ENCODE data around the gene SGCA. TPM values are rescaled to one million over a fixed set of nuclear protein-coding genes. Genes with fewer than 3 reads are reported as not detected.
A peak's percentile ranks its signal among the peaks of the same experiment; 100 is the strongest.

SGCA gene
- 23.5 TPM for total RNA-seq

DNA sequence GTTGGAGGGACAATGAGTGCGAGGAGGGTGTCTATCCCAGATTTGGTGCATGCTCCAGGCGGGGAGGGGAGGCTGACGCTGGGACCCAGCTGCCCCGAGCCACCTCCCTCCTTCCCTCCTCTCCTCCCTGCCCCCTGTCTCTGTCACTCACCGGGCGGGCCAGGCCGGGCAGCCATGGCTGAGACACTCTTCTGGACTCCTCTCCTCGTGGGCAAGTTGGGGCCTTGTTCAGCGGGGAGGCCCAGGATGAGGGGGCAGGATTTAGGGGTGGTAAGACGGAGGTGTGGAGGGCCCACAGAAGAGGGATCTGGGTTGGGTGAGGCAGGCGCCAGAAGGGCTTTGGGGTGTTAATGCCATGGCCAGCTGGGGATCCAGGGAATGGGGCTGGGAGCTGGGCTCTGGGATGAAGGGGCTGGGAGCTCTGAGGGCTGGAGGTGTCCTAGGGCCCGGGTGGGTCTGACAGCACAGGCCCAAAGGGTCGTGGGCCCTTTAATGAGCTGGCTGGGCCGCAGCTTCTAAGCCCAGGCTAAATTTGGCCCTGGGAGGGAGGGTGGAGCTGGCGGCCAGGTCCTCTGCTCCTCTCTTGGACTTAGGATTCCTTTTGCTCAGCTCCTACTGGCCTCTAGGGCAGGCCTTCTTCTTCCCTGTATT is at the start of gene SGCA:
TSS of gene SGCA (plus strand) at position 139 of the 651 bp plus-strand sequence. CDS start at position 175, 36 bp downstream.
- no peak for DNase-seq (ENCODE audit: low spot score)

DNA sequence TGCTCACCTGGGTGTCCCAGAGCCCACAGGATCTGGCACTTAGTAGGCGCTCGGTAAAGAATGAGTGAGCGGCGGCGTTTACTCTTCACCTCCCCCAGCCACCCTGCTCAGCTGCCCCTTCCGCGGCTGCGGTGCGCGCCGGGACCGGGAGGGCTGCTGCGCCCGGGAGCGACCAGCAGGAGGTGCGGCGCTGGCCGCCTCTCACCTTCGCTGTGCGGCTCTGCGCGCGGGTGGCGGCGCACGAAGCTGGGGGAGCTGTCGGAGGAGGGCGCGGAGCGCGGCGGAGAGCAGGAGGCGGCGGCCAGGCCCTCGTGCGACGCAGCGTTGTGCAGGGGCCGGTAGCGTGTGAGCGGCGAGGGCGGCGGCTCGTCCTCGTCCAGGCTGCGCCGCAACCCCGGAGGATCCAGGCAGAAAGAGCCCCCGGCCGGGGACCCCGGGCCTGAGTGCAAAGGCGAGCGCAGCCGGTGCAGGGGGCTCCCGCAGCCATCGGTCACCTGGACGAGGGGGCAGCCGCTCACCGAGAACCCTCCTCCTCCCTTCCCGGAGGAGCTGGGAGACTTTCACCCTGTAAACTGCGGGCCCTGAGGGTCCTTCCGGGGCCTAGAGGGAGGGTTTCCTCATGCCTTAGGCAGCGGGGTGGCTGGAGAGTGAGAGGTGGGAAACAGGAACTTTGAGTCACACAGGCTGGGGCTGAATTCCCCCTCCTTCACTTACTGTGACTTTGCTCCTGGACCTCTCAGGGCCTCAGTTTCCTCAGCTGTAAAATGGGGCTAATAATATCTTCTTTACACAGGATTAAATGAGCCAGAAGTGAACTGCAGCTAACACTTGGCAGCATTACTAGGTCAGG is 48.4 kb upstream of the SGCA start:
- DNase-seq (ENCODE audit: low spot score), result peak; percentile 24

DNA sequence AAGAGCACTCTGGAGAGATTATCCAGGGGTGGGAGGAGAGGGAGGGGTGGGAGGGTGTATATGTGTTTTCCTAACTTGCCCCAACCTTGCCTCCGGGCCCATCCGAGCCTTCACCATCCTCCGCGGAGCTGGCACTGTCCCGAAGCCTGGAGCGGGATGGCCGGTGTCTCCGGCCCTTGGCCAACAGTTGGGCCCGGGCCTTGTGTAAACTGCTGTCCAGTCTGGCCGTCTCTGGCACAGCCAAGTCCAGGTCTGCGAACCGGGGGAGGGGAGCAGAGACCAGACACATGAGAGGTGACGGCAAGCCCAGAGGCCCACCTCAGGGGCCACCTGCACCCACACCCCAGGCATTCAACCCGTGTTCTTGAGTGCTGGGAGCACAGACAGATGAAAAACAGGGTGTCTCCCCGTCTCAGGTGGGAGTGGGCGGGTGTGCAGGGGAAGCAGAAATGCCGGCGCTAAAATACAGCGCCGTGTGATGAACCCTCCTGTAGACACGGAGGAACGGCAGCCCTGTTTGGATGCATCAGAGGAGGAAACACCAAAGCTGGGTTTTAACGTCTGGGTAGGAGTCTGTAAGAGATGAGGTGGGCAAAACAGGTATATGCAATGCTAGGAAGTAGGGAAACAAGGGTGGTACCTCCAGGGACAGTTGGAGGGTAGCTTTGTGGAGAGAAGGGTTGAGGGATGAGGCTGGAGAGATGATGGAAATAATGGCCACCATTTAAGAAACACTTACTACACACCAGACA is 47.6 kb upstream of the SGCA start:
- no peak for DNase-seq (ENCODE audit: low spot score)

DNA sequence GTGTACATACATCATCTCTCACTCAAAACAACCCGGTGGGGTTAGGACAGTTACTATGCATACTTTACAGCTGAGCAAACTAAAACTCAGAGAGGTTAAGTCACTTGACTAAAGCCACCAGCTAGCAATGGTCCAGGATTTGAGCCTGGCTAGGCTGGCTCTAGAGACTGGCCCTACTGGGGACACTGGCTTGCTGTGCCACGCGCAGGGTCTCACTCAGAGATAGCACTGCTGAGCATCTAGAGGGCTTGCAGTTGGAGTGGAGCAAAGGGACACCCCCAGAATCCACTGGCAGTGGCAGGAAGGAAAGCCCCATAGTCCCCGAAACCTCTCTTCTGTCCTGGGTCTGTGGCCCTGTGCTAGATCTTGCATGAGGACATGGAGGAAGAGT is 47.0 kb upstream of the SGCA start:
- no peak for DNase-seq (ENCODE audit: low spot score)

DNA sequence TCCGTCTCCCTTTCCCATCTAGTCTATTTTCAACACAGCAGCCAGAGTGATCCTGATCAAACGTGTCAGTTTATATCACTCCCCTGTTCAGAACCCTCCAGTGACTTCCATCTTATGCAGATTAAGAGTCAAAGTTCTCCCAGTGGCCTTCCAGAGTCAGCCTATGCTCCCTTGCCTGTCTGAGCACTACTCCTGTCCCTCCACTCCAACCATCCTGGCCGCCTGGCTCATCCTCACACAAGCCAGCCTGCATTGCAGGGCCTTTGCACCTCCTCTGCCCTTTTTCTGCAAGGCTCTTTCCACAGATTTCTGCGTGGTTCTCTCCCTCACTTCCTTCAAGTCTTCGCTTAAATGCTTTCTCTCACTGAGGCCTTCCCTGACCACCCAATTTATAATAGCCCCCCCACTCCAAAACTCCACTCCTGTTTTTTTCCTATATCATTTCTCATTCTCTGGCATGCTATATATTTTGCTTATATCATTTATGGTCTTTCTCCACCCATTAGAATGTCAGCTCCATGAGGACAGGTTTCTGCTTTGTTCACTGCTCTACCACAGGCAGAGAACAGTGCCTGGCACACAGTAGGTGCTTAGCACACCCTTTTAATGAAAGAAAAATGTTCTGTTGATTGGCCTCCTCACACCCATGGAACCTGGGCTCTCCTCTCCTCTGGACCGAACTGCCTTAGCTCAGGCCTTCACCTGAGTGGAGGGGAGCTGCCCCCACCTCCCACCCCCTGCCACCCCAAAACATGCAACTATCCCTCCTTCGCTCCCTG is 45.1 kb upstream of the SGCA start:
- DNase-seq (ENCODE audit: low spot score), result no peak

DNA sequence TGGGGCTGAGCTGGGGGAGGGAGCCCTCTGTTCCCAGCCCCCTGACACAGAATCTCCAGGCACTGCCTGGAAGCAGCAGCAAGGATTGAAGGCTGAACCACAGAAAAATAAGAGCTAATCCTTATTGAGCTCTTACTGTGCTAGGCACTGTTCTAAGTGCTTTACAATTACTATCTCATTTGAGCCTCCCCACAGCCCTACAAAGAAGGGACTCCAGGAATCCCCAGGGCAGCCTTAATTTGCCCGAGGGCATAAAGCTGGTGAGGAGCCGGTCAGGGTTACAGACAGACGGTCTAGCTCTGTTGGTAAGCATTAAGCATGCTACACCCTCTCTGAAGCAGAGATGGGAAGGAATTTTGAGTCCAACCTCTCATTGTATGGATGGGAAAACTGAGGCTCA is 42.9 kb upstream of the SGCA start:
- DNase-seq (ENCODE audit: low spot score), result no peak

DNA sequence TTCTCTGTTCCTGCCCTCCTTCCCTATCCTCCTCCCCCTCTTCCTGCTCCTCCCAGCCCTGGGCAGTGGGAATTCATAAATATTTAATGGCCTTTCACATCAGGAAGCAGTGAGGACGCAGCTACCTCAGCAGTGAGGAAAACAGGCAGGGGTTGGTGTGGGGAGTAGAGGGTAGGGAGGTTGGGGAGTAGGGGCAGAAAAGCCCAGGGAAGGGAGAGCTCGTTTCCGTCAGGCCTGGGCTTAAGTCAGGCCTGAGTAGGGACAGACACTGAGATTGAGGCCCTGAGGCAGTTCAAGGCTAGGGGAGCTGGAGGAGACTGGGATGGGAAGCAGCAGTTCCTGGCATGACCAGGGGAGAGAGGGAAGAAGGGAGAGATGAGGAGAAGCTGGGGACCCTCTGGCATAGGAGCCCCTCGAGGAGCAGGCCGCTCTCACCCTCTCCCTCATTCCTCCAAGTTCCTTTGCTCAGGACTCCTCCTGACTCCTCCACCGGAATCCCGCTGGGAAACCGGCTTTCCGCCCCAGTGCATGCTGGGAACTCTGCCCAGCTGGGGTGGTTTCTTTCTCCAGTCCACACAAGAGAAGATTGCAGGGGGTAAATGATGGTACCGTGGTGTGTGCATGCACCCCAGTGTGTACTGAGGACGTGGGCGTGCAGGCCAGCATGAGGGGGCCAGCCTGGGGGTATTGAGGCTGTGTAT is 42.0 kb upstream of the SGCA start:
- no peak for DNase-seq (ENCODE audit: low spot score)

DNA sequence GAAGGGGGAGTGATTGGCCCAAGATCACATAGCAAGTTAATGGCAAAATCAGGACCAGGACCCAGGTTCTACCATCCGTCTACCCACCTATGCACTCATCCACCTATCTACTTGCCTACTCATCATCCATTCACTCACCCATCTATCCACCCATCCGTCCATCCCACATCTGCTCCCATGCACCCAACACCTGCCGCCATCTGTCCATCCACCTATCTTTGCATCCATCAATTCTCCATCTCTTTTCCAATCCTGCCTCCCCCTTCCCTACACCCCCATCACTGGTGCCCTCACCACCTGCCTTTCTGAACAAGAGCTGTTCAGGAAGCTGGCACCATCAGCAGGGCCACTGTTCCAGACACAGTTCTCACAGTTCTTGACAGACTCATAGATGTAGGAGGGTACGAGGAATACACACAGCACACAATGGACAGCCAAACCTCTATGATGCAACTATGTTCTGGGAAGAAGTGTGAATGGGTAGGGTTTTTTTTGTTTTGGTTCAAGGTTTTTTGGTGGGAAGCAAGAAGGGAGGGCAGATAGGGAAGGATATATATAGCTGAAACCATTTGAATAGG is 40.3 kb upstream of the SGCA start:
- no peak for DNase-seq (ENCODE audit: low spot score)

DNA sequence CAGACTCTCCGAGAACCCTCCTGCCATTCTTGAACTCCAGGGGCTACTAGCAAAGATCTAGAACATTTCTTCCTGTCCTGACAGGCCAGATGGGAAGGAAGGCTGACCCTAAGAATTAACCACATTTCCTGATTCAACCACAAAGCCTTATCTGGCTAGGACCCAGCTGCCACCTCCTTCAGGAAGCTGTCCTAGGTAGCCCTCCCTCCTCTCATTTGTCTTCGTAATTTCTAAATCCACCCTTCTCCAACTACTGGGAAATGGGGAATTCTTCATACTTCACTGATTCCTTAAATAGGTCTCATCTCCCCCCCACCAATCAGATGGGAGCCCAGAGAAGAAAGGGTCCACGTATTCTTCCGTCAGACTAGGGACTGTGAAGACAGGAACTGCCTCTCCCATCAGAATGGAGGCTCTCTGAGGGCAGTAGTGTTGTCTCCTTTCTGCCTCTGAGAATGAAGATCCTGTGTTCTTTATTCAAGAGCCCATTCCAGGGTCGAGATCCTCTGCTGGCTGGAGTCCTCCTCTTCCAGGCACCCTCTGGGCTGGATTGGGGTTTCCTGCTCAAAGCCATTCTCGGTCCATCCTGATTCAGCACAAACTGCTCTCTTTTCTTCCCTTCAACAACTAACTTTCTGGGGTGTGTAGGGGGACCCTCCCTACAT is 38.0 kb upstream of the SGCA start:
- no peak for DNase-seq (ENCODE audit: low spot score)

DNA sequence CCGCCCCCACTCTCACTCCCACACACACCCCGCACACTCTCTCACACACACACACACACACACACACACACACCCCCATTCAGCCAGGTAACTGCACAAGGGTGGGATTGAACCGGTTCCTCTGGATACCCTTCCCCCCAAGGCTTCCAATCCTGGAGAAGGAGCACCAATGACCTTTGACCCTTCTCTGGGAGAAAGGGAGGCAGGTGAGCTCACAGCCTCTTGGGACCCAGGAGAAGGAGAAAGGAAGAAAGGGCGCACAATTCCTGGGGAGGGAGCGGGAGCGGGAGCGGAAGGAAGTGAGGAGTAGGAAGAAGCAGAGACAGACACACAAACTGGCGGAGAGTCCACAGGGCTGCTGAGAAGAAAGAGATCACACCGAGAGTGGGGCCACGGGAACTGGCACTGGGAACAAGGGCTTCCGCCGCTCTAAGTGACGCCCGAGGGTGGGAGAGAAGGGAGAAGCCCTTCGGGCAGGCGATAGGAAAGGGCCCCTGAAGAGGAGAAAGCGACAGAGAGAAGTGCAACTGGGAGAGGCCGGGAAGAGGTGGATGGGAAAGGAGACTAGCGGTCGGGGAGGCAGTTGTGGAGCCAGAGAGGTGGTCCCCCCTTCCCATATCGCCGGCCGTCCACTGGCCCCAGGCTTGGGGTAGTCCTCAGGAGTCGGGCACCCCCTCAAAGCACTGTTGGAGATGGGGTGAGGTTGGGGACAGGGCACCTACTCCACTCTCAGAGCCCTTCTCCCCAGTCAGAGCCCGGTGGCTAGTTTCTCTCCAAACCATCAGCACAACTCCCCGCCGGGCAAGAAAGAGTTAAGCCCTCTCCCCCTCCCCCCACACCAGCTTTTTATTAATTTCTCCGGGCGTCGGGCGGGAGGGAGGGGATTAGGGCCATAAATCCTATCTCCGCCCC is 37.1 kb upstream of the SGCA start:
- DNase-seq (ENCODE audit: low spot score), result no peak

DNA sequence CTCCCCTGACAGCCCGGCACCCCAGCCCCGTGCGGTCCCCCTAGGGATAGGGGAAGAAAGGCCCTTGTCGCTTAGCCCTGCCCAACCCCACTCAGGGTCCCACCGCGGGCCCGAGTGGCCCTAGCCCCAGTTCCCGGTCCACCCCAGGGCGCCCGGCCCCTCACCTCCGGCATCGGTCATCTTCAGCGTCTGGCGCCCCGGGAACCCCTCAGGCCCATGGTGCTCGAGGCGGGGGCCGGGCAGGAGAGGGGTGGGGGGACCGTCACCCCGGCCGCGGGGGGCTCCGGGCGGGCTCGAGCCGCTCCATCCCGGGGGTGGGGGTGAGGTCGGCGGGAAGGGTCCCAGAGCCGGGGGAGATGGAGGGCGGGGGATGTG is 36.5 kb upstream of the SGCA start:
- no peak for DNase-seq (ENCODE audit: low spot score)

DNA sequence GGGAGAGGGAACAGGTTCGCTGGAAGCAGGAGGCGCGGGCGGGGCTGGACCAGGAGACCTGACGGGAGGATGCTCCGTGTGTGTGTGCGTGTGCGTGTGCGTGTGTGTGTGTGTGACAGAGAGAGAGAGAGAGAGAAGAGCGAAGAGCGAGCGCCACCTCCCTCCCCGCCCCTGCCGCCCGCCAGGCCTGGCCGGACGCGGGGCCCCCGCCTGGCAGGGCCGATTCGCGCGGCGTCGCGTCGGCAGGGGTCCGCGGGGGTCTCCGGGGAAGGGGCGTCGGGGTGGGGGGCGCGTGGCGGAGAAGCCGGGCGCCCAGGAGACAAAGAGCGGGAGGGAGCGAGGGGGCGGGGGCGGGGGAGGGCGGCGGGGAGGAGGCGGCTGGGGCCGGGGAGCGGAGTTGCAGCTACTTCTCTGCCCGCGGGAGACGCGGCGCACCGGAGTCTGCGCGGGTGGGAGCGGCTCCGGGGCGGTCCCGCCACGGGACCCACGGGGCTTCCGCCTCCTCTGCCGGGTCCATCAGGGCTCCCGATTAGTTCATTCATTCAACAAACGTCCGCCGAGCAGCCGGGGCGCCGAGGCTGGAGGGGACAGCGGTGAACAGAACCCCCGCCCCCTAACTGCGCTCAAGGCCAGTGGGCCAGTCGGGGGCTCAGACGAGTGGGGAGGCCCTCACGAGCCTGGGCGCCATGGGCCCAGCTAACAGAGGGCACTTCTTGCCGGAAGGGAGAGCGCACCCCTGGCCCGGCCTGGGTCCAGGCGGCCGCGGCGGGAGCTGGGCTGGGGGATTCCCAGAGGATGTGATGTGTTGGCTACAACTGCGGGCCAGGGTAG is 35.9 kb upstream of the SGCA start, which contains the start of gene SAMD14:
TSS of gene SAMD14 (minus strand) at position 433 of the 831 bp plus-strand sequence. CDS start 5,201 bp downstream, outside the sequence.
- DNase-seq (ENCODE audit: low spot score), result no peak

DNA sequence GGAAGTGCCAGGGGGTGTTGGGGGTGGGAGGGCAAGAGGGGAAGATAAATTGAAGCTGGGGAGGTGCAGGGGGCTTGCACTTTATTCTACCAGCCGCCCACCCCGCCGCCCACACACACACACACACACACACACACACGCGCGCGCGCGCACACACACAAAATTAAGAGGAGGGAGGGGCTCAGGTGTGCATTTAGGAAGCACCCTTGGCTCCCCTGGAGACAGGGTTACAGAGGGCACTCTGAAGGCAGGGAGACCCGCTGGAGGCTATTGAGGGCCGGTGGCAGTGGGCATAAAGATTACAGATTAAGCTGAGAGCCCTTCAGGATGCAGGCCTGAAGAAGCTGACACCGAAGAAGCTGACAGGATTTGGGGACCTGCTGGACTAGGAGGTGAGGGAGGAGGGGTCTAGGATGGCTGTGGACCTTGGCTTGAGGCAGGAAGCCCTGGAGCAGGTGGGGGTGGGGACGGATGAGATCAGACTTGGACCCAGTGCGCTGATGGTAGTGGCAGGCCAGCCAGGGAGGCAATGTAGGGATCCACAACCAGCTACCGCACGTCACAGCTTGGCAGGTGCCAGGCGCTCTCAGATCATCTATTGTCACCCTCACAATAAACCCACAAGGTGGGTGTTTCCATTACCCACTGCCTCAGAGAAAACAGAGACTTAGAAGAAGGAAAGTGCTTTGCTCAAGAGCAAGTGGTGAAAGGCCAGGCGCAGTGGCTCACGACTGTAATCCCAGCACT is 35.1 kb upstream of the SGCA start:
- no peak for DNase-seq (ENCODE audit: low spot score)

DNA sequence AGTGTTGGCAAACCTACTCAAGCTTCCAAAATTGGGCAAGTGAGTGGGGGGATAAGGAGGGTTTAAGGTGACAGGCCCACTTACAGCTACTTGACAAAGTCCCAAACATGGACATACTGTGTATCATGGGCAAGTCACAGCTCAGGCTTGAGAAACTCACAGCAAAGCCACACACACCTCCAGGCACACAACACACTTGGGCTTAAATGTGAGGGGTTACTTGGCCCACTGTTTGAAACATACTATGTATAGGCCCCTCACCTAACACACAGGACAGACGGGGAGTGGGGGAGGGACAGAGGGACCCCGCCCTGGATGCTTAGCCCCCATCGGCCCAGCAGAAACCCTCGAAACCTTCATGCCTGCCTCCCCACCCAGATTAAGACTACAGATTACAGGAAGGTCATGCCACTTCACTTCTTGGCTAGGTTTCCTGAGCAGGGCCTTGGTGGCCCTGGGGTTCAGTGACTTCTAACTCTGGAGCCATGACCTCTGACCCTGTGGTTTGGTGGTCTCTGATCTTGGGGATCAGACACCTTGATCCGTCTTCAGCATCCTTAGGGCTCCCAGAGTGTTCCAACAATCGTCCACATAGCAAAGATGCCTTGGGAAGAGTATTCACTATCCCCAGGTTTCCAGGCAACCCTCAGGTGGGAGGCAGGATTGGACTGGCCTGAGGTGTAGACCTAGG is 33.6 kb upstream of the SGCA start:
- DNase-seq (ENCODE audit: low spot score), result no peak

DNA sequence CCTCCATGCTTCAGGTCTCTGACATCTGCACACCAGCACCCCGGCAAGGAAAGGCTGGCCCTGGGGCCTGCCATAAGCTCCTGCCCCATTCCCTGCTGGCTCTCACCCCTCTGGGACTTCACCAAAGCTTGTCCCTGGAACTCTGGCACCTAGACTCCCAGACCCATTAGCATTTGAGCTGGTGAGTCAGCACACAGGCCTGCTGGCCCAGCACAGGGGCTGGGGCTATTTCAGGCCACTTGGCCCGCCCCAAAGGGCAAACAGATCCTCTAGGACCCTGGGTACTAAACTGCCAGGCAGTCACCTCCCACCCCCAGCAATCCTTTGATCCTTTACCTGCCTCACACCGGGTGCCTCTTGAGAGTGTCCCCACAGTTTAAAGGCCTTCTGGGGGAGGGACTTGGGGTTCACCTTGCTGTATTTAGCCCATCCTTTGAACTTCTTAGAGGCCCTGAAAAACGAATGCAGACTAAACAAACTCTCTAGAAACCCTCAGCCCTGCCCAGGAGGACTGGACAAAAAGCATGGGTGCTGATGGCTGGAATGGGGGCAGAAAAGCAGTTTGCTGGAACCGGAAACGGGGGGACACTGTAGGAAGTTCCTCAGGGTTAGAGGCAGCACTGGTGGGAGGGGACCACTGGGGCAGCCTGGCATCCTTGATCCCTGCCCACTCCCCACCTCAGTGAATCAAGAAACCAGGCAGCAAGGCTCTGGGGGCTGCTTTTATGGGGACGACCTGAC is 32.6 kb upstream of the SGCA start:
- DNase-seq (ENCODE audit: low spot score), result no peak

DNA sequence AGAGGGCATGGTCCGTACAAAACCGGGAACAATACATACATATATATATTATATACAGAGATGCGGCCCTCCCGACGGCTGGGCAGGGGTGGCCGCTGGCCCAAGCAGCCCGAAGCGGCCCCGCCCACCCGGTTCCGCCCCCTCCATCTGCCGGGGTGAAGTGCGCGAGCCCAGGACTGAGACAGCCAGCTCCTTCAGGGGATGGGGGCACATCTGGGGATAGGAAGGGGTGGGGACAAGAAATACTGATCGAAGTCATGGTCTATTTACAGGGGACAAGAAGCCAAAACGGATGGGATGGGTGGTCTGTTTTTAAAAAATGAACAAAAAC is 32.1 kb upstream of the SGCA start:
- no peak for DNase-seq (ENCODE audit: low spot score)

All from mucosa of gallbladder (tissue), 1 donor.